GM21526 (cell line): ENCODE results near the gene IFT74.

Experiments
- ATAC-seq: cut with Tn5 transposase; IDR thresholded peaks from one replicate; pipeline ENCODE4 v1.9.1; 2021; ENCODE audit warnings: moderate library complexity; ENCODE audit not compliant: unreplicated experiment, low FRiP score

IFT74 gene

GRCh38 chr9:26955921-26956859, at the start of gene IFT74:
Gene IFT74, plus strand, starts transcription at chr9:26956412. Its CDS starts 5,556 bp downstream, at chr9:26961968.
- peak; percentile 99 for ATAC-seq

- ATAC-seq = no peak
Observed at GRCh38 chr9:26913138-26913668, 43.0 kb upstream of the IFT74 start.

GRCh38 chr9:26919698-26920097, 36.5 kb upstream of the IFT74 start:
- no peak for ATAC-seq

GRCh38 chr9:26925609-26926008, 30.6 kb upstream of the IFT74 start:
- ATAC-seq = no peak

- ATAC-seq = no peak
Observed at GRCh38 chr9:26928902-26929495, 27.2 kb upstream of the IFT74 start.

- ATAC-seq = no peak
Observed at GRCh38 chr9:26935847-26936246, 20.4 kb upstream of the IFT74 start.

GRCh38 chr9:26937816-26938371, 18.3 kb upstream of the IFT74 start:
- ATAC-seq = no peak

GRCh38 chr9:26939955-26940711, 16.1 kb upstream of the IFT74 start:
- ATAC-seq = no peak

- no peak for ATAC-seq
Observed at GRCh38 chr9:26940779-26941178, 15.4 kb upstream of the IFT74 start.

GRCh38 chr9:26945591-26945990, 10.6 kb upstream of the IFT74 start:
- ATAC-seq = no peak

- peak; percentile 98 for ATAC-seq
Observed at GRCh38 chr9:26946753-26947727, 9.2 kb upstream of the IFT74 start, which contains the start of gene PLAA. Gene PLAA, minus strand, starts transcription at chr9:26947242. Its CDS starts 197 bp downstream, at chr9:26947045.

- no peak for ATAC-seq
Observed at GRCh38 chr9:26947736-26948135, 8.5 kb upstream of the IFT74 start.

GRCh38 chr9:26949637-26950069, 6.6 kb upstream of the IFT74 start:
- no peak for ATAC-seq

- no peak for ATAC-seq
Observed at GRCh38 chr9:26950521-26950920, 5.7 kb upstream of the IFT74 start.

GRCh38 chr9:26951794-26952193, 4.4 kb upstream of the IFT74 start:
- no peak for ATAC-seq

- peak; percentile 23 for ATAC-seq
Observed at GRCh38 chr9:26954050-26954508, 2.1 kb upstream of the IFT74 start.

GRCh38 chr9:26955222-26955903, 849 bp upstream of the IFT74 start:
- ATAC-seq = no peak

- ATAC-seq = no peak
Observed at GRCh38 chr9:26956860-26957233, 635 bp downstream of the IFT74 start.

- ATAC-seq = no peak
Observed at GRCh38 chr9:26971721-26972120, 15.5 kb downstream of the IFT74 start.
